Esophagus squamous epithelium (tissue), 4 donors: ENCODE data around the gene SELENOM.

Source experiments
- POLR2A ChIP-seq, 4 donors: fragments of 450-650 bp; IDR thresholded peaks; one replicate each; pipeline ENCODE4 v1.6.1; 2017; ENCODE audit warnings: antibody characterized with exemption in 4 of 4, mild to moderate bottlenecking in 4 of 4, moderate library complexity in 3 of 4
- TF ChIP-seq, protein P1 (sequence below), 6 experiments: fragments of 450-650 bp in 4 of 6; fragments of 200-600 bp in 2 of 6; sonication (generic) in 2 of 6; IDR thresholded peaks; one replicate each; pipeline ENCODE4 v1.5.1; 2016 to 2019; ENCODE audit warnings: antibody characterized with exemption in 6 of 6, mild to moderate bottlenecking in 4 of 6, moderate library complexity in 4 of 6

DNA sequence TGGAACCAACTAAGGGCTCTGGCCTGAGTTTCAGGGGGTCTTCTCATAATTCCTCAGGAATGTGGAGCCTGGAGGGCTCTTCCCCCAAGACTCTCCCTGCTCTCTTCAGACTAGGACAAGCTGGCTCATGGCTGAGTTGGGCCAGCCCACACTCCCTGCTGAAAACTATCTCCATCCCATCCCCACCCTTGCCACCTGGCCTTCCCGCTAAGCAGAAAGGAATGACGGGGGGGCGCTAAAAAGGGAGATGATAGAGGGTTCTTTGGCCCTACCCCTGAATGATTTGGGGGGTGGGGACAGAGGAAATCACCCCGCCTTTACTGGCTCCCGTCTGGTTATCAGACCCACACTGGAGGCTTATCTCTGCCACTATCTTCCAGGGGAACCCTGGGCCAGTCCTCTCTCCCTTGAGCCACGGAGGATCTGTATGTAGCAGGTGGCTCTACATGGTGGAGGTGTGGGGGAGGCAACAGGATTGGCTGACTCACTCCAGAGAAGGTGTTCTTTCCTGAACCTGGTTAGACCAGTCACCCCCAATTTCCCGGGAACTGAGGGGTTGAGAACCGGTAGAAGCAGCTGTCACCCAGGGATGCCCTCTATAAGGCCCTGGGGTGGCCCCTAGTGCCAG, 20.6 kb downstream of the SELENOM start:
- TF ChIP-seq, protein P1, sequence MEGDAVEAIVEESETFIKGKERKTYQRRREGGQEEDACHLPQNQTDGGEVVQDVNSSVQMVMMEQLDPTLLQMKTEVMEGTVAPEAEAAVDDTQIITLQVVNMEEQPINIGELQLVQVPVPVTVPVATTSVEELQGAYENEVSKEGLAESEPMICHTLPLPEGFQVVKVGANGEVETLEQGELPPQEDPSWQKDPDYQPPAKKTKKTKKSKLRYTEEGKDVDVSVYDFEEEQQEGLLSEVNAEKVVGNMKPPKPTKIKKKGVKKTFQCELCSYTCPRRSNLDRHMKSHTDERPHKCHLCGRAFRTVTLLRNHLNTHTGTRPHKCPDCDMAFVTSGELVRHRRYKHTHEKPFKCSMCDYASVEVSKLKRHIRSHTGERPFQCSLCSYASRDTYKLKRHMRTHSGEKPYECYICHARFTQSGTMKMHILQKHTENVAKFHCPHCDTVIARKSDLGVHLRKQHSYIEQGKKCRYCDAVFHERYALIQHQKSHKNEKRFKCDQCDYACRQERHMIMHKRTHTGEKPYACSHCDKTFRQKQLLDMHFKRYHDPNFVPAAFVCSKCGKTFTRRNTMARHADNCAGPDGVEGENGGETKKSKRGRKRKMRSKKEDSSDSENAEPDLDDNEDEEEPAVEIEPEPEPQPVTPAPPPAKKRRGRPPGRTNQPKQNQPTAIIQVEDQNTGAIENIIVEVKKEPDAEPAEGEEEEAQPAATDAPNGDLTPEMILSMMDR (IDR thresholded peaks at IDR 0.05), result no peak
- TF ChIP-seq POLR2A (IDR thresholded peaks at IDR 0.05), result no peak
